ENCODE data around the gene TMEM40. TPM values are rescaled to one million over a fixed set of nuclear protein-coding genes. Genes with fewer than 3 reads are reported as not detected.
"Not testable (repeated sequence)": the region's sequence is repeated elsewhere in the genome, so short reads cannot be mapped to it uniquely, and the experiment has no call there.

TMEM40 gene
- total RNA-seq, 1 donor from 2014 or later: 2.4 TPM

DNA sequence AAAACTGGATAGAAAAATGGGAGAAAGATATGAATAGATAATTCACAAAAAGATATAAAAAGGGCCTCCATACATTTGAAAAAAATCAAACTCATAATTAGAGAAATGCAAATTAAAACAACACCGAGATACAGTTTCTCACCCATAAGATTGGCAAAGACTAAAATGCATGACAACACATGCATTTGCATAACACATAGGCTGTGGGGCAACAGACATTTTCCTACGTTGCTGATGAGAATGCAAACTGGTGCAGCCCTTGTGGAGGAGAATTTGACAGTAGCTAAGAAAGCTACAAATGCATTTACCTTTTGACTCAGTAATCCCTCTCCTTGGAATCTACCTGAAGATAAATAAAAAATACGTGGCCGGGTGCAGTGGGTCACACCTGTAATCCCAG lies 26.0 kb upstream of the TMEM40 start:
- Mint-ChIP-seq H3K36me3 (ENCODE audit: unreplicated experiment) (no peaks in the 10 kb centered on the region), H3K27ac (ENCODE audit: unreplicated experiment) (no peak overlapping the region), H3K4me1 (ENCODE audit: unreplicated experiment) (no peaks in the 10 kb centered on the region), H3K27me3 (ENCODE audit: unreplicated experiment) (peaks cover 42% of the 10 kb centered on the region), H3K4me3 (ENCODE audit: unreplicated experiment) (no peak overlapping the region), H3K9me3 (ENCODE audit: unreplicated experiment) (no peaks in the 10 kb centered on the region)
- DNase-seq (ENCODE audit: extremely low spot score, unreplicated experiment): no peak
- TF ChIP-seq, protein P1, sequence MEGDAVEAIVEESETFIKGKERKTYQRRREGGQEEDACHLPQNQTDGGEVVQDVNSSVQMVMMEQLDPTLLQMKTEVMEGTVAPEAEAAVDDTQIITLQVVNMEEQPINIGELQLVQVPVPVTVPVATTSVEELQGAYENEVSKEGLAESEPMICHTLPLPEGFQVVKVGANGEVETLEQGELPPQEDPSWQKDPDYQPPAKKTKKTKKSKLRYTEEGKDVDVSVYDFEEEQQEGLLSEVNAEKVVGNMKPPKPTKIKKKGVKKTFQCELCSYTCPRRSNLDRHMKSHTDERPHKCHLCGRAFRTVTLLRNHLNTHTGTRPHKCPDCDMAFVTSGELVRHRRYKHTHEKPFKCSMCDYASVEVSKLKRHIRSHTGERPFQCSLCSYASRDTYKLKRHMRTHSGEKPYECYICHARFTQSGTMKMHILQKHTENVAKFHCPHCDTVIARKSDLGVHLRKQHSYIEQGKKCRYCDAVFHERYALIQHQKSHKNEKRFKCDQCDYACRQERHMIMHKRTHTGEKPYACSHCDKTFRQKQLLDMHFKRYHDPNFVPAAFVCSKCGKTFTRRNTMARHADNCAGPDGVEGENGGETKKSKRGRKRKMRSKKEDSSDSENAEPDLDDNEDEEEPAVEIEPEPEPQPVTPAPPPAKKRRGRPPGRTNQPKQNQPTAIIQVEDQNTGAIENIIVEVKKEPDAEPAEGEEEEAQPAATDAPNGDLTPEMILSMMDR (IDR thresholded peaks at IDR 0.05): no peak

- Mint-ChIP-seq H3K4me3 (ENCODE audit: unreplicated experiment) (no peak overlapping the region), H3K4me1 (ENCODE audit: unreplicated experiment) (no peaks in the 10 kb centered on the region), H3K36me3 (ENCODE audit: unreplicated experiment) (no peaks in the 10 kb centered on the region), H3K9me3 (ENCODE audit: unreplicated experiment) (no peaks in the 10 kb centered on the region), H3K27ac (ENCODE audit: unreplicated experiment) (no peak overlapping the region), H3K27me3 (ENCODE audit: unreplicated experiment) (peaks cover 41% of the 10 kb centered on the region)
- DNase-seq (ENCODE audit: extremely low spot score, unreplicated experiment): no peak
- TF ChIP-seq, protein P1 (IDR thresholded peaks at IDR 0.05): no peak
Measured at GRCh38 chr3:12782172-12782815, 23.2 kb upstream of the TMEM40 start.

DNA sequence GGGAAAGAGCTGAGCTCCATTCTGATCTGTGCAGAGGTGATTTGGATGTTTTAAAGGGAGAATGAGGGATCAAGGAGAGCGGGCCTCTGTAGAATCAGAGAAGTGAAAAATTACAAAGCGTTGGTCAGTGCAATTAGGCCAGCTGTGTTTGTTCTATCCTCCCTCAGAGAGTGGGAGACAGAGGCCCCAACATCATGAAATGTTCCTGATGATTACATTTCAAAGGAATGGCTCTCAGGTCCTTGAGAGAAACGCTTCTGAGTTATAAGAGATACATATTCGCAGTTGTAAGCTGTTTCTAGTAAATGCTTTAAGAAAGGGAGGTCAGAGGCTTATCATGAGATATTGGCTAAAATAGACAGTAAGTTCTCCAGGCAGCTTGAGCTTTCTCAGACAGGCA lies 21.7 kb upstream of the TMEM40 start:
- Mint-ChIP-seq H3K27ac (ENCODE audit: unreplicated experiment) (no peak overlapping the region), H3K4me1 (ENCODE audit: unreplicated experiment) (no peaks in the 10 kb centered on the region), H3K9me3 (ENCODE audit: unreplicated experiment) (no peaks in the 10 kb centered on the region), H3K27me3 (ENCODE audit: unreplicated experiment) (peaks cover 29% of the 10 kb centered on the region), H3K36me3 (ENCODE audit: unreplicated experiment) (no peaks in the 10 kb centered on the region), H3K4me3 (ENCODE audit: unreplicated experiment) (no peak overlapping the region)
- TF ChIP-seq, protein P1 (IDR thresholded peaks at IDR 0.05): no peak
- no peak for DNase-seq (ENCODE audit: extremely low spot score, unreplicated experiment)

DNA sequence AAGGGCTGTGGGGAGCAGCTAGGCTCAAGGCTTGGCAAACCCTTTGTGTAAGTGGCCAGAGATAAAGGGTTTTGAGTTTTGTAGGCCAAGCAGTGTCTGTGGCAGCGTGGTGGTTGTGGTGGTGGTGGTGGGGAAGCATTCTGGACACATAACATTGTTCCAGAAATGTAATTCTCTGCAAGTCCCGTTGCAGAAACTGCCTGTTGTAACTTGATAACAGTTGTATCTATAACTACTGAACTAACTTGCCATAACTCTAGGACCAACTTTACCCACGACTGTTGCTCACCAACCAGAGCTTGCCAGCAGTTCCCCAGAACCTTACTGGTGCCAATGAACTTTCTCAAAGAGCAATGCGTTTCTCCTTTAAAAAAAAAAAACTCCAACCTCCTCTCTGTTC lies 18.1 kb upstream of the TMEM40 start:
- H3K27ac Mint-ChIP-seq (ENCODE audit: unreplicated experiment): no peak overlapping the region
- H3K9me3 Mint-ChIP-seq (ENCODE audit: unreplicated experiment): no peaks in the 10 kb centered on the region
- DNase-seq (ENCODE audit: extremely low spot score, unreplicated experiment): no peak

GRCh38 chr3:12775970-12776369 lies 16.9 kb upstream of the TMEM40 start:
- H3K4me1 Mint-ChIP-seq (ENCODE audit: unreplicated experiment); H3K36me3 Mint-ChIP-seq (ENCODE audit: unreplicated experiment); DNase-seq (ENCODE audit: extremely low spot score, unreplicated experiment); H3K27me3 Mint-ChIP-seq (ENCODE audit: unreplicated experiment); H3K27ac Mint-ChIP-seq (ENCODE audit: unreplicated experiment); H3K4me3 Mint-ChIP-seq (ENCODE audit: unreplicated experiment); H3K9me3 Mint-ChIP-seq (ENCODE audit: unreplicated experiment): not testable (repeated sequence)

More for the DNA sequence above, 18.1 kb upstream of the TMEM40 start:
- Mint-ChIP-seq H3K4me3 (ENCODE audit: unreplicated experiment) (no peak overlapping the region), H3K4me1 (ENCODE audit: unreplicated experiment) (no peaks in the 10 kb centered on the region), H3K36me3 (ENCODE audit: unreplicated experiment) (no peaks in the 10 kb centered on the region), H3K27me3 (ENCODE audit: unreplicated experiment) (peaks cover 4% of the 10 kb centered on the region)
- TF ChIP-seq, protein P1 (IDR thresholded peaks at IDR 0.05): no peak

Data from osteocyte (in vitro differentiated cells).